Measurements from ENCODE around the gene RDM1.
"Not testable (repeated sequence)": the region's sequence is repeated elsewhere in the genome, so short reads cannot be mapped to it uniquely, and the experiment has no call there.

The RDM1 gene

DNA sequence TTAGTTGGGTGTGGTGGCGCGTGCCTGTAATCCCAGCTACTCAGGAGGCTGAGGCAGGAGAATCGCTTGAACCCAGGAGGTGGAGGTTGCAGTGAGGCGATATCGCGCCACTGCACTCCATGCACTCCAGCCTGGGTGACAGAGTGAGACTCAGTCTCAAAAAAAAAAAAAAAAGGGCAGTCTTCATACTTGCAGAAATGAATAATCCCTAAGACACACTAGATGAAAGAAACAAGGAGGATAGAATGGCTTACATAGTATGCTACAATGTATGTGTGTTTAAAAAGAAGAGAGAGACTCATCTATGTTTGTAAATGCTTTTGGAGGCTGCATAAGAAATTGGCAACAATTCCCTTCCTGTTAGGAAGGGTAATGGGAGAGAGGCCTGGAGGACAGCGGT, 32.8 kb downstream of the RDM1 start:
- DNase-seq = not testable (repeated sequence)

DNA sequence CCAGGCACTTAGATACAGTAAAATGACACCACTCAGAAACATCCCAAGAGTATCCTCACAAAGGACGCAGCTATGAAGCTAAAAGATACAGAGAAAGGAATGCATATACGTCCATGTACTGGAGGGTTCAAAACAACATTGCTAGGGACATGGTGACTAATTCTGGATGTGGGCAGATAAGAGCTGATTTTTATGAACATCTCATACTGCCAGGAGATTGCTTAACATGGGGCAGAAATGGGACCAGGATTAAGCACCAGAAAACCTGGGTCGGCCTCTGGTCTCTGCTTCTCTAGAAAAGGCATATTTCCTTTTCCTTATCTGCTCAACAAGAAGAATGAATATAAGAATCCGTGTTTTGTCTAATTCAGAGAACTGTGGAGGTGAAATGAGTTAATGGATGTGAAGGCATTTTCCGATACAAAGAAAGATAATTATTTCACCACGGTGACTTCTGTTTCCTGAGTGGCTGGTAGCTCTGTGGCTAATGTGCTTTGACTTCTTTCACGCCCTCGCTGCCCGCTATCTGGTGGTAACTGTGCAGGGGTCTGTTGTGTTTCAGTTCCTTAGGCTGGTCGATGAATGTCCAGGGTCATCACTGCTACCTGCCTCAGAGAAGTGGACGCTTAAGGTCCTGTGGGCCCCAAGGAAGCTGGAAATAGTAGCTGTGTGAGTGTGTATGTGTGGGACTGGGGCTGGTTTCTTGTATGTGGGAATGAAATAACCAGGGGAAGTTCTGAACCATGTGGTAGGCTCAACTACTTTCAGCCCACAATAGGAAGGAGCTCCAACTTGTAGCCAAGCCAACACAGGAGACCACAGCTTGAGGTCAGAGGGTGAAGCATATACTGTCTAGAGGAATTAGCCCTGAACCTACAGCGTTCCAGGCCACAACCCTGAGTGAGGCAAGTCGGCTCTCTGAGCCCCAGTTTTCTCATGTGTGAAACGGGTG, 34.7 kb downstream of the RDM1 start:
- DNase-seq = no peak

DNA sequence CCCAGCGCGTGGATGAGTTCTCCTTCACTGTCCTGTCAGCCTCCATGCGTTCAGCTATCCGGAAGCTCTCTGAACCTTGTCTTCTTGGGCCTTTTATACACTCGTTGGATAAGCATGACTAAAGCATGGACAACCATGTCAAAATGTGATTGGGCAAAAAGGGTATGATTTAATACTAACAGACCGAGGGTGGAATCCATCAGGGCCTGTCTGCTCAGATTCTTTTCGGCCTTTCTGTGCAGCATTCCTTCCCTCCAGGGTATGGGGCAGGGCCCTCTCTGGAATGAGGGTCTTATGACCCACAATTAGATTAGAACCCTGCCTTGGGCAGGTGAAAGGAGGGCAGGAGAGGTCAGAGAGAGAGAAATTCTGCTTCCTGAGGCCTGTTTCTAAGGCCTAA, 36.4 kb downstream of the RDM1 start:
- no peak for DNase-seq

DNA sequence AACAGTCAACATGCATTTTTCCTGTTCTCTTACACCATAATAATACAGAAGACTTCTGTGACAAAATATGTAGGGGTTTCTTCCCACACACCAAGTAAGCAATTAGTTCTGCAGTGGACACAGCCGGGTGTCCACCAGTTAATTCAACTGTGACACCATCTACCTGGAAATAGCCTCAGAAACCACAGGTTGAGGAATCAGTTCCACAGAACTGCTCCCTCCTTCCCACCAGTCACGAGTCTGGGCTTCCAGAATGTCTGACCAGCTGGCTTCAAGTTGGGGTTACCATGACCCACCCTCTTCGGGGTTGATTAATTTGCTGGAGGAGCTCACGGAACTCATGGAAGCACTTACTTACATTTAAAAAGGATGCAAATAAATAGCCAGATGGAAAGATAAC, 36.8 kb downstream of the RDM1 start:
- no peak for DNase-seq

DNA sequence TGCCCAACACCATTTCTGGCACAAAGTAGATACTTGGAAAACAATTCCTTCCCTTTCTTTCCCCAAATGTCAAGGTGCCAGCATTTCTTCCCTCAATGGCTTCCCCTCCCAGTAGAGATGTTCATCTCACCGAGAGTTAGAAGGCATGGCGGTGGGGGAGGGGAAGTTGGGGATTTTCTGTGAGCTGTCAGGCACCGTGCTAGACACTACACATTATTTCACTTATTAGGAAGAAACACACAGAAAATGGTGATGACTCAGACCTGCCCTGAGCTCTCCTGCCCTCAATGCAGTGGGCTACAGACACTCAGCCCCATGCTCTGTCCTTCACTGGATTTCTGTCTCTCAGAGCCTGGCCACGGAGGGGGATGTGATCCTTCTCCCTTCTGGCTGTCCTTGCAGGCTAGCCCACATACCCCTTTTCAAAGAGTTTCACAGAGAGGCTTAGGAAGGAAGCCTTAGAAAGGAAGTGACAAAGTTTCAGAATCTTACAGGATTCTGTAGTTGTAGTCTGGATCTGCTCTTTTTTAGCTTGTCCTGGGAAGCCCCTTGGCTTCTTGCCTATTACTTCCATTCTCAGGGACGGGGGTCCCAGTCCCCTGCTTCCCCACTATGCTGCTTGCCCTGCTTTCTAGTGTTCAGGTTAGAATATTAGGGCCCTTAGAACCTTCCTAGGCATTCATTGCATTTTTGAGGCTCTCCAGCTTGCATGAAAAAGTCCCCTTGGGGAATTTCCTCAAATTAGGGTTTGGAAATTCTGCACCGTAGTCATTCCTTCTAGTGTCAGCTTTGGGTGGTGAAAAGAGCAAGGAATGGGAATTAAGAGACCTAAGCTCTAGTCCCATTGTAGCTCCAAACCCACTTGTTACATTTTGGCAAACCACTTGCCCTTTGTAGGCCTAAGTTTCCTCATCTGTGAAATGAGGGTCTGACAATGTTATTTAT, 38.2 kb downstream of the RDM1 start:
- DNase-seq = no peak

DNA sequence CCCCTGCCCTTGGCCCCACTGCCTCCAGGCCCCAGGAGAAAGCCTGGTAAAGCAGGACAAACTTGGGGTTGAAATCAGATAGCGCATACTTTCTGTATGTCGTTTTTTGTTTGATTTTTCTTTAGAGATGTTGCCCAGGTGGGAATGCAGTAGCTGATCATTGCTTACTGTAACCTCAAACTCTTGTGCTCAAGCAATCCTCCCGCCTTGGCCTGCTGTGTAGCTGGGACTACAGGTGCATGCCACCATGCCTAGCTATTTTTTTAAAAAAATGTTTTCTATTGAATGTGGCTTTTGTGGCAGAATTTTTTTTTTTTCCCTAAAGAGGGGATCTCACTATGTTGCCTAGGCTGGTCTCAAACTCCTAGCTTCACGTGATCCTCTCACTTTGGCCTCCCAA, 39.3 kb downstream of the RDM1 start:
- no peak for DNase-seq

DNA sequence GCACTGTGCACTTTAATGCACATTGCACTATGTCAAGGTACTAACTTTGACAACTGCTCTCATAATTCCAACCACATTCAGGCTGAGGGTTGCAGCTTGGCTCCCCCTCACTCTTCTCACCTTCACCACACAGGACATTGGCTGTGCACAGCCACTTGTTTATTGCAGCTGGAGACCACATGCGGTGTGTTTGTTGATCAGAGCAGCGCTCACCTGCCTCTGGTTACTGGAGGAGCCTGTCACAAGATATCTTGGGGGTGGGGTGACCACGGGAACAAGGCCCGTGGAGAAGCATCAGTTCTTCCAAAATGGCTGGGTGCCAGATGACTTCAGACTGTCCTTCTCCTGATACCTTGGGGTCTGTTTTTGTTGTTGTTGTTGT, 39.8 kb downstream of the RDM1 start:
- peak; percentile 26 for DNase-seq

DNA sequence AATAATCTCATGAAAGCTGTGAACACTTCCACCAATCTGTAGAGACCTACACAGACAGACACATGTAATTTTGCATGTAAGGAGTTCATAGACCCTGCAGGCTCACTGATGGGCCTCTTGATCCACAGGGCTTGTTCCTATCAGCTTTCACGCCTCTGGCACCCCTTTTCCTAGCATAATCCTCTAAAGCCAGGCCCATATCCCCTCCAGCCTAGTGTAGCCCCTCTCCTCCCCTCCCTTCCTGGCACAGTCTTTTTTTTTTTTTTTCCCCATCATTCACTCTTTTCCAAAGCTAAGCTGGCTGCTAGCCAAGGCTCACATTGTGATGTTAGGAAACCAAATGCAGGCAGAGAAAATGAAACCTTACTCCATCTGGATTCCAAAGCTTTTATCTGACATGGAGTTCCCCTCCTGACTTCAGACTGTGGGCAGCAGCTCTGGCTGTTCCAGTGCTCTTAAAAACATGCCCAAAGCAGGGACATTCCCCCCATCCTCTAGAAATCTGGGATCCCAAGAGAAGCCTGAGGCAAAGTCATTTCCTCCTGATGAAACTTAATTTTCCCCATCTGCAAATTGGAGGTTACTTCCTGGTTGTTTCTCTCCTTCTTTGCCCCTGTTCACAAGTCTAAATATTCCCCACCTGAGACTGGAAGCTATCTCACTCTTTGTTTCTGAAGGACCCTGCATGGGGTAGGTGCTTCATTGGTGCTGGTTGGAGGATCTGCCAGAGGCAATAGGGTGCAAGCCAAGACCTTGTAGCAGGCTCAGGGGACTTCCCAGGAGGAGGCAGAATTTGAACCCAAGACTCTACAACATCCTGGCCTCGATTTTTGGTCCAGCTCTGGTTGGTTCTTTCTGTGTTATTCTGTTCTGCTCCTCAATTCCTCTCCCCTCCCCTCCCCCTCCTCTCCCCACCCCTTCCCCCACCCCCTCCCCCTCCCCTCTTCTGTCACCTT, 40.5 kb downstream of the RDM1 start:
- peak; percentile 90 for DNase-seq

DNA sequence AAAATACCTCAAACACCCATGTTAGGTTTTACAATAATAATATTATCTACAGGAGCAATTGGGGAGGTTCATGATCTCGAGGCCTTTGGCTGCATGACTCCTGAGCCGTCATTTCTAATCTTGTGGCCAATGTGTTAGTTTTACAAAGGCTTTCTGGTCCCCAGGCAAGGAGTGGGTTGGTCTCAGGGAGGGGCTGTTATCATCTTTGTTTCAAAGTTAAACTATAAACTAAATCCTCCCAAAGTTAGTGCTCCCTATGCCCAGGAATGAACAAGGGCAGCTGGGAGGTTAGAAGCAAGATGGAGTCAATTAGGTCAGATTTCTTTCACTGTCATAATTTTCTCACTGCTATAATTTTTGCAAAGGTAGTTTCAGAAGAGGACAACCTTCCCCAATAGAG, 41.3 kb downstream of the RDM1 start:
- DNase-seq = no peak

DNA sequence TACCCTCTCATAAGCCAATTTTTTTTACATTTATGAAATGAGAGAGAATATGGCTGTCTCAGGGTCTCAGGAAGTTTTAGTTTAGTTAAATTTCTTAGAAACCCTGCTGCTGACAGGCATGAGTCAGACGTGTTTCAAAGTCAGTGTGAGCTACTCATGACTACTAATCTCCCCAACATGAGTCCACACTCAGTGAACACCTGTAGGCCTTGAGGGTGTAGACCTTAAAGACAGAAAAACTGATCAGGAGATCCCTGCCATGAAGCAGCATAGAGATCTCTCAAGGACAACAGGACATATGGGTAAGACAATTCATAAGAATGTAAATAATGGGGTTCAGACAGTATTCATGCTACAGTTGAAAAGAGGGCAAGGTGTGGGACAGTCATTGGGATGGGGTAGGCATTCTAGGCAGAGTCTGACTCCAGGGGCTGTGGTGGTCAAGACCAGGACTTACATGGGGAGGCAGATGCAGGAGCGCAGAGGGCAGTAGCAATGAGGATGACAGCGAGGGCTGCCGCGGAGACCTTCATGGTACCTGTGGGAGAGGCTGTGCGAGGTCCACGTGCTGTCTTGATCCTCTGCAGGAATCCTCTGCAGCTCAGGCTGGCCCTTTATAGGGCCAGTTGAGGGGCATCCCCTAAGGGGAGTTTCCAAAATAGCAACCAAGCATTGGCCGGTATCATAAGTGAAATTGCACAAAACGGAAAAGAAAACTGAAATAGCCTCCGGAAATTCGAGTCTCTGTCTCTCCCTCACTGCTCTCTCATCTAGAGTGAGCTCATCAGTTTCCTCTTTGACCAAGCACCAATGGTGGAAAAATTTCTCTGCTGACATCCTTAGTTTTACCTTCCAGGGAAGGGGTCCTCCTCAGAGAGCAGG, 50.6 kb downstream of the RDM1 start, which contains the start of gene CCL5:
Gene CCL5 (minus strand): TSS at position 588 of the 882 bp plus-strand sequence.
- DNase-seq = no peak

DNA sequence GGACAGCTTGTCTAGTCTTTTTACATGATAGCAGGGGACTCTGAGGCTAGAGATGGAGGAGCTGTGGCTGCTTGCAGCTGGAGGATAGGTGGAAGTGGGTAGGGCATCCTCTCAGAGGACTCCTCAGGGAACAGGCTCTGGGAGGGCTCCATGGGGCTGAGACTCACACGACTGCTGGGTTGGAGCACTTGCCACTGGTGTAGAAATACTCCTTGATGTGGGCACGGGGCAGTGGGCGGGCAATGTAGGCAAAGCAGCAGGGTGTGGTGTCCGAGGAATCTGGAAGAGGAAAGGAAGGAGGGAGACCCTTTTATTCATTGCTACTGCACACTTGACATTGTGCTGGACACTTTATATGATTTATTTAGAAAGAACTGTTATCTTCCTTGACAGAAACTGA, 52.2 kb downstream of the RDM1 start:
- DNase-seq = no peak

DNA sequence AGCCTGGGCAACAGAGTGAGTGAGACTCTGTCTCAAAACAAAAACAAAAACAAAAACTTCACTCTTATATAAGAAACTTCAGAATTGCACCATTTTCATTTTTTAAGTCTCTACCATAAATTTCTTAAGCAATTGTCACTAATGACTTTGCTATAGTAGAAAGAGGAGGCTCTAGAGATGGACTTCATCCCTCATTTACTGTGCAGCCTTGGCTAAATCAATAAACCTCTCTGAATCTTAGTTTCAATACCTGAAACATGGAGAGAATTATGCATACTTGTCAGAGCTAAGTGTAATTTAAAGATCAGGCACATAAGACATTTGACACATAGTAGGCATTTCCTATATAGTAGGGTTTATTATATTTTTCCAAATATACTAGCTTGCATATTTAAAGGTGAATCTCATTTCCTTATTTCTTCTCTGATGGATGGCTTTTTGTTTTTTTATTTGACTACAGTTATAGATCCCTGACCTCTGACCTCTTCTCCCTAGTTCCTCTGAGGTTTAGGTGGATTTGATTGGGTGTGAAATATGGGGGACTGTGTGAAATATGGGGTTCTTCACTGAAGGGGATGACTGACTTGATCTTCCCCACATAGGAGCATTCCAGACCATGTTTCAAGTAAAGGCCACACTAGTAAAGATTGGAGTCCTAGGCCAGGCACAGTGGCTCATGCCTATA, 53.1 kb downstream of the RDM1 start:
- no peak for DNase-seq

DNA sequence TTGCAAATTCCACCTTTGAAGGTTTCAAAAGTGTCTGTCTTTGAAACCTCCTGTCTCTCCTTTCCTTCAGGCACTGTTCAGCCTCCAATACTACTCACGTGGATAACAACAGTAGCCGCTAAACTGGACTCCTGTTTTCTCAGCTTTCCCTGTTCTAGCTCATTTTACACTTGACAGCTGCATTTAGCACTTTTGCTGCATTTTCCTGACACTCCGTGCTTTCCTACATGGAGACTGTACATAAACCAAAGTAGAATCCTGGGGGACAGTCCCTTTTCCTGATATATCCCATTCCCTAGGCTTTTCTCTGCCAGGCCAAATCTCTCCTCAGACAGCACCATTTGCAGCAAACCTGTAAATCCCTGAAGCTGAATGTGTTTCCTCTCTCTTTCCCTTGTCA, 54.0 kb downstream of the RDM1 start:
- DNase-seq = no peak

DNA sequence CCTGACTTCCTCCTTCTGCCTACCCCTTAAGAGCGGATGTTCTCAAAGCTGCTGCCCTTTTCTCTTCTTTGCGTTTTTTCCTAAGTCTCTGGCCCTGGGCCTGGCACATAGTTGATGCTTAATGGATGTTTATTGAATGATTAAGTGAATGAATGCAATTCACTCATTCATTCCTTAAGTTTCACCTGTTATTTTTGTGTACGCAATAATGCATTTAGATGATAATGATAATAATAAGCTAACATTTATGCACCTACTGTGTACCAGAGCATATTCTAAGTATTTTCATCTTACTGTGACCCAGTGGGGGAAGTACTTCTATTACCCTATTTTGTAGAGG, 54.8 kb downstream of the RDM1 start:
- no peak for DNase-seq

DNA sequence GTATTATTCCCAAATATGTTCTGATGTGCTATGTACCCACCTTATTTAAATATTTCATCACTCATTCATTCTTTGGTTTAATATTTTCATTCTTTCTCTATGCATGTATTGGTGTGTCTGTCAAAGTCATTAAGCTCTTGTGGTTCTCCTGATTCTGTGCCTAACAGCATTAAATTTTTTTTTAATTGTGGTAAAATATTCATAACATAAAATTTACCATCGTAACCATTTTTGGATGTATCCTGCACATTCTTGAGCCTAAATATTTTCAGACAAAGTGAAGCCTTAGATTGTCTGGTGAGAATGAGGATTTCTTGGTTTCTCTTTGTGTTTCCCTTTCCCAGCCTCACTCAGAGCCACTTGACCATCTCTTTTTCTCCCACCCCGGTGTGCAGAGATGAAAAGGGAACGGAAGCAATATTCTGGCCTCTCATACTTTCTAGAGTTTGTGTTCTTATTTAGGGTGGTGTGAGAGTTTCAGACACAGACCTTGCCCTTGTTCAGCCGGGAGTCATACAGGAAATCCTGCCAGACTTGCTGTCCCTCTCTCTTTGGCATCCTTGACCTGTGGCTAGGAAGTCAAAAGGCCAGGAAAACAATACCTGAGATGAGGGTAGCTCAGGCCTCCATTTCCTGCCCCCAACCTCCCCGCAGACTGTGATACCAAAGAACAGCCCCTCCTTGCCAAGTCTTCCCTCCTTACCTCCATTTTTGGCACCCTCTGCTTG, 55.3 kb downstream of the RDM1 start:
- no peak for DNase-seq

DNA sequence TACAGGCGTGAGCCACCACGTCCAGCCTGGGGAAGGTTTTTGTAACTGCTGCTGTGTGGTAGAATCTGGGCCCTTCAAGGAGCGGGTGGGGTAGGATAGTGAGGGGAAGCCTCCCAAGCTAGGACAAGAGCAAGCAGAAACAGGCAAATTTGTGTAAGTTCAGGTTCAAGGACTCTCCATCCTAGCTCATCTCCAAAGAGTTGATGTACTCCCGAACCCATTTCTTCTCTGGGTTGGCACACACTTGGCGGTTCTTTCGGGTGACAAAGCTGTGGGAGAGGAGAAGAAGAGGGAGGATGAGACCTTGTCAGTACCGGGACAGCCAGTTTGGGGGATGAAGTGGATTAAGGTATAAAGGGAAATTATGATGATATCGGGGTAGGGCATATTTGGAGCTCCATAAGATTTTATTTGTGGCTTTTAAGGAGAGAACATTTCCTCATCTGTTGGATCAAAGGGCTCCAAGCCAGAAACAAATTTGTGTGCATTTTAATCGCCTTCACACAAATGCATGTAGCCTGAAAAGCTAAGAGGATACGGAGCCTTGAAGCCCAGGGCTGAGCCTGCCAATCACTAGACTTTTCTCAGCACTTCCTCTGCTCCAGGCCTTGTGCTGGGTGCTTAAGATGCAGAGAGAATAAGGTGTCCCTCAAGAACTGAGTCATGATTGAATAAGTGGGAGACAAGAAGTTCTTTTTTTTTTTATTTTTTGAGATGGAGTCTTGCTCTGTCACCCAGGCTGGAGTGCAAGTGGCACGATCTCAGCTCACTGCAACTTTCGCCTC, 58.2 kb downstream of the RDM1 start:
- DNase-seq = no peak

DNA sequence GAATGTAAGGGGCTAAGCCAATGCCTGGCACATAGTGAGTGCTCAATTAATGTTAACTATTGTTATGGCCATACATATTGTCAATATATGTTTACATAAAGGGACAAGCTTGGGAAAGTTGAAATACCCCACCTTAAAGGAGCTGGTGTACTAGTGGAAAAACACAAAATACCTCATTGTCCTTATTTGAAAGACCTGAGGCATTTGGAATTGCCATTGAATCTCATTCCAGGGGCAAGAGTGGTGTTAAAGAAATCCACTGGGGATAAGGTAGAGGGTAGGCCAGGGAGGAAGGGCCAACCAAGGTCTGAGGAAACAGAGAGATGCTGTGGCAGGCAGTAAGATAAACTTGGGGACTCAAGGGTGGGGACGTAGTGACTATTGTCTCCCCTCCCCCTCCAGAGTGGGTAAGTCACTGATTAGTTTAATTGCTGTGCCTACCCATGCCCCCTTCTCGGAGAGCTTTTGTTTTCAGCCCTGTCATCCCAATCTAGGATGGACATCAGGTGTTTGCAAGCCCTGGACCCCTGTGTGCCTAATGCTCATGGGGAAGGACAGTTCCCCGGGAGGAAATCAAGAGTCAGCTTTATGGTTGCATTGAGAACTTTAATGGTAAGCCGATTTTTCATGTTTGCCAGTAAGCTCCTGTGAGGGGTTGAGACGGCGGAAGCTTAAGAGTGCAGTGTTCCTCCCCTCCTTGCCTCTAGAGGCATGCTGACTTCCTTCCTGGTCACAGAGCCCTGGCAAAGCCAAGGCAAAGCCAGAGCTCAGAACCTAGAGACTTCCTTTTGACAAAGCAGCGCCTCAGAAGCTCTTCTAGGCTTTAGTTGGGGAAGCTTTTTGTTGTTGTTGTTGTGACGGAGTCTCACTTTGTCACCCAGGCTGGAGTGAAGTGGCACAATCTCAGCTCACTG, 59.4 kb downstream of the RDM1 start:
- DNase-seq = no peak

DNA sequence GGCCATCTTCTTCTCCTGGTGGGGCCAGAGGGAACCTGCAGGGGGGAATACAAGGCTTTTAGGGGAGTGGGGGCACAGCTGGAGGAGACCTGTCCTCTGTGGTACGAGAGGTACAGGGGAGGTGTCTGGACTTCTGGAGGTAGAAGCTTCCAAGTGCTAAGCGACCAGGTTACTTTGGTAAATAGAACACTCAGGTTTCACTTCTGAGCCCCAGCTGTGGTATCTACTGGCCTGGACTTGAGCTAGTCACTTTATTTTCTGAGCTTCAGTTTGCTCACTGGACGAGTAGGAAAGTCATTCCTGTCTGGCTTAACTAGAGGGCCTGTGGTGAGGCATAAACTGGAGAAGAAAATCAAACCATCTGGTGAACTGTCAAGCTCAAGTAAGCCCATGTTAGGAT, 61.8 kb downstream of the RDM1 start, which contains the start of gene HEATR9:
Gene HEATR9 (minus strand): TSS at position 155 of the 400 bp plus-strand sequence. CDS start 149 bp downstream, at position 6.
- DNase-seq = no peak
